EL (cell line): ENCODE results near the gene PGAP2.
A peak's percentile ranks its signal among the peaks of the same experiment; 100 is the strongest.
"Not testable (repeated sequence)": the region's sequence is repeated elsewhere in the genome, so short reads cannot be mapped to it uniquely, and the experiment has no call there.

ENCODE experiments used
- DNase-seq: peaks from one replicate; pipeline ENCODE4 v3.0.0-alpha.2; 2016

The PGAP2 gene

DNA sequence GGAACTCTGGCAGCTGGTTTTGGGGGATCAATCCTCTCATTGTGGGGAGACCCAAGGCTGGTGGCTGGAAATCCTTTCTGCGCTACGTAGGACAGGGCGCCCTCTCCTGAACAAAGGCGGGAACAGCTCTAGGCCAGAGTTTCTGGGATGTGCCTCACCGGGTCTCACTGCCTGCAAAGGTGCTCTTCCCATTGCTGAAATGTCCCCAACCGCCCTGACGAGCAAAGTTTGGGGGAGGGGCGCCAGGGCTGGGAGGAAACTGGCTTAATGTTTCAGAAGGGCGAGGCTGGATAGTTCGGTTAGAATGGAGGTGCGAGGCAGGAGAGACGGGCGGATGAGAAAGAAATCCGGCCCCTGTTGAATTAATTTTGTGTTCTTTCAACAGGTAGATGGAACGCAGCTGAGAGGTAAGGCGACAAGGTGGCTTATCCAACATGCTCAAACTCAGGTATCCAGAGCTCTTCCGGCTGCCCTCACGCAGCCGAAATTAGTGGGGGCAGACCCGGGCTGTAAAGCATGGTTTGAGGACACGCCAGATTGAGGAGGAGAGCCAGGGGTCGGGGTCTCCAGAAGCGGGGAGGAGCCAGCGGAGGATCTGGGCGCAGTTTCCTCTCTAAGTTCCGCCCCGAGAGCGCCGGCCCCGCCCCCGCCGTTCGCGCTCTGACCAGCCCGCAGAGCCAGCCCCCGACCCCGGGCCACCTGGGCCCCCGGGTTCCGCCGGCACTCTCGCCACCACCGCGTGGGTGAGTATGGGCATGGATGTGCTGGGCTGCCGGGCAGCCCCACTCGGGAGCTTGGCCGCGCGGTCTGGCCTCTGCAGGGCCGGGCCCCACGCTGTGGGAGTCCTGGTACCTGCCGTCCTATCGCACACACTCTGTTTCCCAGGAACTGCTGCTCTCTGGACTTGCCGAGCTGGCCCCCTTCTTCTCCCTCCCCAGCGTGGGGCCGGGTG is at the start of gene PGAP2:
Gene PGAP2, plus strand, starts transcription at position 652 of the 952 bp plus-strand sequence. CDS start 2,700 bp downstream, outside the sequence.
- DNase-seq = peak; percentile 60

DNA sequence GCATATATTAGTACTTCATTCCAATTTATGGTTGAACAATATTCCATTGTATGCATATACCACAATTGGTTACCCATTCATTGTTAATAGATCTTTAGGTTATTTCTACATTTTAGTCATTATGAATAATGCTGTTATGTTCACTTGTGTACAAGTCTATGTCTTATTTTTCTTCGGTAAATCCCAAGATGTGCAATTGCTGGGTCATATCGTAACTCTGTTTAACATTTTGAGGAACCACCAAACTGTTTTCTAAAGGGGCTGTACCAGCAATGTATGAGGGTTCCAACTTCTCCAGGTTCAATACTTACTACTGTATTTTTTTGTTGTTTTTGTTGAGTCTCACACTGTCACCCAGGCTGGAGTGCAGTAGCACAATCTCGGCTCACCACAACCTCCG is 44.1 kb upstream of the PGAP2 start:
- DNase-seq = no peak

DNA sequence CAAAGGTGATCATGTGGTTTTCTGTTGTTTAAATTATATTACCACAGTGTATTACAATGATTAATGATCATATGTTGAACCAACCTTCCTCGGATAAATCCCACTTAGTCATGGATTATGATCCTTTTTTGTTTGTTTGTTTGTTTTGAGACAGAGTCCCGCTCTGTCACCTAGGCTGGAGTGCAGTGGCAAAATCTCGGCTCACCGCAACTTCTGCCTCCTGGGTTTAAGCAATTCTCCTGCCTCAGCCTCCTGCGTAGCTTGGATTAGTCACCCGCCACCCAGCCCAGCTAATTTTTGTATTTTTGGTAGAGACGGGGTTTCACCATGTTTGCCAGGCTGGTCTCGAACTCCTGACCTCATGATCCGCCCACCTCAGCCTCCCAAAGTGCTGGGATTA is 41.5 kb upstream of the PGAP2 start:
- not testable (repeated sequence) for DNase-seq

DNA sequence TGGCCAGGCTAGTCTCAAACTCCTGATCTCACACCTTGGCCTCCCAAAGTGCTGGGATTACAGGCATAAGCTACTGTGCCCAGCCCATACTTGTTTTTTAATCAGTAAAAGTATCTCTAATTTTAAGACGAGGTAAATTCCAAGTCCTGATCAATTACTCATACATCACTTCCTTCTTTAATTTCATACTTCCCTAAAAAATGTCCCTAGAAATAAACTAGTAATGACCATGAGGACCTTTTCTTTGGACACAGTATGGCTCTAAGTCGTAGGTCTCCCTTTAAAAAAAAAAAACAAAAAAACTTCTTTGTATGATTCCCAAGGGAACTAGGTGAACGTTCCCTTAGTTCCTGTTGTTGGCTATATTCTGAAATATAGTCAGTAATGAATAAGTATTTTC is 40.8 kb upstream of the PGAP2 start:
- DNase-seq = no peak

DNA sequence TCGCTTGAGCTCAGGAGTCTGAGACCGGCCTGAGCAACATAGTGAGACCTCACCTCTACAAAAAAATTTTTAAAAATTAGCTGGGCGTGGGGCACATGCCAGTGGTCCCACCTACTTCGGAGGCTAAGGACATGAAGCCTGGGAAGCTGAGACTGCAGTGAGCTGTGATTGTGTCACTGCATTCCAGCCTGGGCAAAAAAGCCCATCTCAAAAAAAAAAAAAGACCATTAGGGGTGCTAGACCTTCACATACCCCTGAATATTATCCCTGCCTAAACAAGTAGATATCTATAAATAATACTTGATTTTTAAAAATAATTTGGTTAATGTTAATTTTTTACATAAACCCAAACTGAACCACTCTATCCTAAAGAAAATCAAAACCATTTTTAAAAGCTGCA is 35.2 kb upstream of the PGAP2 start:
- DNase-seq = no peak

DNA sequence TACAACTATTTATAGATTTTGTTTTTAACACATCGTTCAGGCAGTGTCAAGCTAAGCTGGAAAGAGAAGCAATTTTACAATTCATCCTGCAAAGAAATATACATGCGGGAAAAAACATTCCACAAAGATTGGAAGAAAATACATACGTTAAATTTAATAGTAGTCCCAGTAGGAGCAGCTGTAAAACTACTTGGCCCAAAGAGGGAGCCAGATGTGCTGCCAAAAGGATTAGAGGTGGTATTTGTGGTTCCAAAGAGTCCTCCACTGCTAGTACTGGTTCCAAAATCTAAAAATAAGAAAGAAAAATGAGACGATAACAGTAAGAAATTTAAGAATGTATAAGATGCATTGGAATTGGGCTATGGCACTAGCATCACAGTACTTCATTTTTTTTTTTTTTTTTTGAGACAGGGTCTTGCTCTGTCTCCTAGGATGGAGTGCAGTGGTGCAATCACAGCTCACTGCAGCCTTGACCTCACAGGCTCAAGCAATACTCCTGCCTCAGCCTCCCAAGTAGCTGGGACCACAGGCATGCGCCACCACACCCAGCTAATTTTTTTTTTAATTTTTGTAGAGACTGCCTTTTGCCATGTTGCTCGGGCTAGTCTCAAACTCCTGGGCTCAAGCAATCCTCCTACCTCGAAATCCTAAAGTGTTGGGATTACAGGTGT is 32.5 kb upstream of the PGAP2 start:
- DNase-seq = no peak

DNA sequence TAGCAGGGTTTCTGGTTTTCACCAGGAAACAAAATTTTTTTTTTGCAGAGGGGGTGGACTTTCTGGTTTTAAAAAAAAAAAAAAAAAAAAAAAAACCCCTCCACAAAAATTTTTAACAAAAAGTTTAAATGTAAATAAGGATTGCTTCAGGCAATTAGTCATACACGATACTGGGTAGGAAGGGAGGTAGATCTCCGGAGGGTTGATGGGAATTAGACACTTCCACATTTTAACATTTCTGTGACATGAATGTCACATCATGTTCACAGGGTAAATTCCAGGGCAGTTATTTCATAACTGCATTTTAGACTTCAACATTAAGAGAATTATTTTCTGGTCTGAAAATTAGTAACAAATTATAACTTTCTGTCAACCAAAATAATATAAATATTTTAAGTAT is 26.9 kb upstream of the PGAP2 start:
- DNase-seq = peak; percentile 70

DNA sequence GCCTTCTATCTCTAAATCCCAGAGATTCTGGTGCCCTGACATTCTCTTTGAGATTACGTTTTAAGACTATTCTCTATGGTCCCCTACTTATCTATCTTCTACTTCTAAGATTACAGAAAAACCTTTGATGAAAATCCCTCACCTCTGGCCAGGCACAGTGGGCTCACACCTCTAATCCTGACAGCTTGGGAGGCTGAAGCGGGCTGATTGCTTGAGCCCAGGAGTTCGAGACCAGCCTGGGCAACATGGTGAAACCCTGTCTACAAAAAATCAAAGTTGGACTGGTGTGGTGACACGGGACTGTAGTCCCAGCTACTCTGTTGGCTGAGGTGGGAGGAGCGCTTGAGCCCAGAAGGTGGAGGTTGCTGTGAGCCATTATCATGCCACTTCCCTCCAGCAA is 25.4 kb upstream of the PGAP2 start:
- DNase-seq = no peak

DNA sequence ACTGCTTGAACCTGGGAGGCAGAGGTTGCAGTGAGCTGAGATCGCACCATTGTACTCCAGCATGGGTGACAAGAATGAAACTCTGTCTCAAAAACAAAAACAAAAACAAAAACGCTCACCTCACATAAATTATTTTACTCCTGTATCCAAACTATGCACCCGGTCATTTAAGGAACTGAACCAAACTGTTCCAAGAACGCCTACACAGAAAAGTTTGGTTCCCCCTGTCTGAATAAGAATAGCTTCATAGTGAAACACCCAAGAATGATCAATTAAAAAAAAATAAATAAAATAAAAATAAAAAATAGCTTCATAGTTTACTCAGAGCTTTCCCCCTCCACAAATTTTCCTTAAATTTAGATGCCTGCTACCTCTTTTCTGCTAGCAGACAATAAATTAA is 24.7 kb upstream of the PGAP2 start:
- no peak for DNase-seq

DNA sequence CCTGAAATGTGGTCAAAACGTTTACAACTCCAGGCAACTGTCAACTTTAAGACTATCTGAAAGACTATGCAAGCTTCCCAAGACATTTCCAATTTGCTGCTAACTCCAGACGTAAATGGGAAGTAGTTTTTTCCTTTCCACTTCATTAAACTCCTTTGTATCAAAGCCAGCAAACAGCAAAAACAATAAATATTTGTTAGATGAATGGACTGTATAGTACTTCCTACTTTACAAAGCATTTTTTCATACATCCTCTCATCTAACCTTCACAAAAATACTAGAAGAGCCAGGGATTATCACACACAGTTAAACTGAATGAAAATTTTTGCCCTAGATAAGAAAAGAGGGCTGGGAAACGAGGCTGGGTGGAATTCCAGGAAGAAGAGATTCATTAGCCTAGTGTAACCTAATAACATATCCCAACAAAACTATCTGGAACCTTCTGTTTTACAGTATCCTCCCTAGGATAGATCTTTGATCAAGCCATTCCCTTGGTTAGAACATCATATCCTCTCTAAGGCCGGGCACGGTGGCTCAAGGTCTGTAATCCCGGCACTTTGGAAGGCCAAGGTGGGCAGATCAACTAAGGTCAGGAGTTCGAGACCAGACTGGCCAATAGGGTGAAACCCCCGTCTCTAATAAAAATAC is 21.5 kb upstream of the PGAP2 start:
- peak; percentile 22 for DNase-seq

DNA sequence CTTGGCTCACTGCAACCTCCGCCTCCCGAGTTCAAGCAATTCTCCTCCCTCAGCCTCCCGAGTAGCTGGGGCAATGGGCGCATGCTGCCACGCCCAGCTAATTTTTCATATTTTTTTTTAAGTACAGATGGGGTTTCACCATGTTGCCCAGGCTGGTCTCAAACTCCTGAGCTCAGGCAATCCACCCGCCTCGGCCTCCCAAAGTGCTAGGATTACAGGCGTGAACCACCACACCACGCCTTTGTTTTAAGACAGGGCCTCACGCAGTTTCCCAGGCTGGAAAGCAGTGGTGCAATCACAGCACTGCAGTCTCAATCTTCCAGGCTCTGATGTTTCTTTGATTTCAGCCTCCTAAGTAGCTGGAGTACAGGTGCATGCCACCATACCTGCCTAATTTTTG is 14.0 kb upstream of the PGAP2 start:
- DNase-seq = not testable (repeated sequence)

DNA sequence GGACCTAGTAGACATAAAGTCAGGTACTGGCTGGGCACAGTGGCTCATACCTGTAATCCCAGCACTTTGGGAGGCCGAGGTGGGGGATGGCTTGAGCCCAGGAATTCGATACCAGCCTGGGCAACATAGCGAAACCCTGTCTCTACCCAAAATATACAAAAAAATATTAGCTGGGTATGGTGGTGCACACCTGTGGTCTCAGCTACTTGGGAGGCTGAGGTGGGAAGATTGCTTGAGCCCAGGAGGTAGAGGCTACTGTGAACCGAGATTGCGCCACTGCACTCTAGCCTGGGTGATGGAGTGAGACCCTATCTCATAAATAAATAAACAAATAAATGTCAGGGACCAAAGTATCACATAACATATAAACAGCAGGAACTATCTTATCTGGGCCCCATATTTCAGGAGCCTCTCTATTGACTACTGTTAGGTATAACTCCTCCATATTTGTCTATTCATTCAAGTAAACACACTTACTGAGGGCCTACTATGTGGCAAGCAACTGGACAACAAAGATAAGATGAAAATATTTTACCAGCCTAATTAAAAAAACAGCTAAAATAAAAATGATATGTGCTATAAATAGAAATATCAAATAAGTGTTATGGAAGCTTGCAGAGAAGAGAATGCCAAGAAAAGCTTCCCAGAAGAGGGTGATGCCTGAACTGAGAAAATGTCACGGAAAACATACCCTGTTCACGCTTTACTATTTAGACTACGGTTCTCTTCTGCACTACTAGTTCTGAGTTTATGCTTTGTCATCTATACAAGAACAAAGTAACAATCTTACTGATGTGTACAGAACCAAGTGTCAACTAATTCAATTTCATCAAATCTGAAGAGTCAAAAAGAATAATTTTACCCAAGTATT is 13.0 kb upstream of the PGAP2 start:
- DNase-seq = no peak

DNA sequence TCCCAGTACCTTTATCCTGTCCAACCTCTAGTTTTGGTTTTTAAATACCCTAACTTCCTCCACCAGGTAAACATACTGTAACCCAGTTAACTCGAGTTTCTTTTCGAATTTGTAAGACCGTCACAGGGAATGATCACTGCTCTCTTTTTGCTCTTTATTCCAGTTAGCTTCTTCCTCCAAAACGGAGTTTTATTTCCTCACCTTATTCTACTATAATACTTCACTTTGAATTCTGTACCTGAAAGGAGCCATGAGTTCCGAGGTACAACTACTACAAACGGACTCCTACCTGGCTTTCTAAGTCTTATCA is 12.4 kb upstream of the PGAP2 start:
- no peak for DNase-seq

DNA sequence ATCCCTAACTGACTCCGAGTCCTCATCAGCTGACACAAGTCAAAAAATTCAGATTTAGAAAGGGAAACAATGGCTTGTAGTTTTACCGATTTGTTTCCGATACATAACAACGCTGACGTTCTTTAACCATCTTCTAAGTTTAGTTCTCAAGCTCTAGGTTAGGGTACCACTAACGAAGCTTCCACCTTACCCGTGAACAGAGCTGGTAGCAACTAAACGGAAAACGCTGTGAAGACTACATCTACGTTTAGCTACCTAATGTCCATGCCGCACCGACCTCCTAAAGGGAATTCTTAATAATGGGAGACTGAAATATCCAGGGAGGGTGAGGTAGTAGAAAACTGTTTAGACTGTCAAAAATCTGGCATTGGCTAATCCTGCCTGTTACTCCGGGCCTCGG is 12.0 kb upstream of the PGAP2 start:
- DNase-seq = no peak

DNA sequence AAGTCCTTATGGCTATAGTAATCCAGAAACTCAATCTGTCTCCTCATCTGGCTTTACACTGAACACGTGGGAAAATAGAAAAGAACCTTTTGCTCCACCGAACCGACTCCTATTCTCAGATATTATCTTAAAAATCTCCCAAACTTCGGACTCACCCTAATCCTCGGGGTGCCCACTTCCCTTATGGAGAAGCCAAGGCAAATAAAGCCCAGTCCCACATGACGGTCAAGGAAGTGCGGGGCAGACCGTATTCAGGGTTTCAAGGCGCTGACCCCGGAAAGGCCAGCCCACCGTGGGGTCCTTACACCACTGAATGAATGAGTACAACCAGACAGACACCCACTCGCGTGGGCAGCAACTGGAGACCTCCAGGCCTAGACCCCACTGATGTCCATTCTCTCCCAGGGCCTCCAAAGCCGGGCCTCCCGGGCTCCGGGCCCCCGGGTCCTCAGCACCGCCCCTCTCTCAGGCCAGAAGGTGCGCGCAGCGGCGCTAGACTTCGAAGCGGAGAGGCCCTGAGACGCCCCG is 11.5 kb upstream of the PGAP2 start:
- DNase-seq = no peak

DNA sequence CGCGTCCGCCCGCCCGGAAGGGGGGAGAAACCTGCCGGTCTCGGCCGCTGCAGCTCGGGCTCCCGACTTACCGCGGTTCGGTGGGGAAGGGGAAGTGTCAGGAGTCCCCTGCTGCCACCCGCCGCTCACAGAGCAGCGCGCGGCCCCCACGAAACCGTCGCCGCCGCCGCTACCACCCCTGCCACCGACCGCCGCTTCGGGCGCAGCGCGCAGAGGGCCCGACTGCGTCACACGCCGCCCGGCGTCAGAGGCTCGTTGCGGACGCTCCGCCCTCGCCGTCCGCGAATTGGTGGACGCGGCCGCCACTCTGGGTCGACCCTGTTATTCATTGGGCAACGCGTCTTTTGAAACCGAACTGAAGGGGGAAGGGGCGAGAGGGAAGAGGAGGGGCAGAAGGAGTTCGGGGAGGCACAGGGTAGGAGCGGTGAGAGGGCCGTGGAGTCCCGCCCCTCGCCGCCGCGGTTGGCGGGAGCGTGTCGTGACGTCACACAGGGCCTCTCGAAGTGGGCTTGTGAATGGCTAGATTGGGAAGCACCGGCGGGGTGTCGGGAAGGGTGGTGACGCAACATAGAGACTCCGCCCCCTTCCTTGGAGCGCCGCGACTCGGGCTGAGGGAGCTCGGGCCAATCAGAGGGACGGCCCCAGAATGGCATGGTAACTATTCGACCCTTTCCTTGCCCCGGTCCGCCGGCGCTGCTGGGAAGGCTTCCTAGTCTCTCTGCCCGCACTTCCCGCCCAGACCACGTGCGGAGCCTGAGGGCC is 10.8 kb upstream of the PGAP2 start, which contains the start of gene NUP98:
Gene NUP98, minus strand, starts transcription at position 226 of the 762 bp plus-strand sequence. CDS start 15,437 bp downstream, outside the sequence.
- peak; percentile 100 for DNase-seq

DNA sequence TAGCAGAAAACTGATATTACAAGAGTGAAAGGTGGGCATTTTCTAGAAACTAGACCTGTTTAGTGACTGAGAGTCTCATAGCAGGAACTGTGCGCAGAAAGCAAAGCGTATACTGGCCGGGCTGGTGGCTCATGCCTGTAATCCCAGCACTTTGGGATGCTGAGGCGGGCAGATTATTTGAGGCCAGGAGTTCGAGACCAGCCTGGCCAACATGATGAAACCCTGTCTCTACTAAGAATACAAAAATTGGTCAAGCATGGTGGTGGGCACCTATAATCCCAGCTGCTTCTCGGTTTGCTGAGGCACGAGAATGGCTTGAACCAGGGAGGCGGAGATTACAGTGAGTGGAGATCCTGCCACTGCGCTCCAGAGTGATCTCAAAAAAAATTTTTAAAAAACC is 9.2 kb upstream of the PGAP2 start:
- DNase-seq = no peak

DNA sequence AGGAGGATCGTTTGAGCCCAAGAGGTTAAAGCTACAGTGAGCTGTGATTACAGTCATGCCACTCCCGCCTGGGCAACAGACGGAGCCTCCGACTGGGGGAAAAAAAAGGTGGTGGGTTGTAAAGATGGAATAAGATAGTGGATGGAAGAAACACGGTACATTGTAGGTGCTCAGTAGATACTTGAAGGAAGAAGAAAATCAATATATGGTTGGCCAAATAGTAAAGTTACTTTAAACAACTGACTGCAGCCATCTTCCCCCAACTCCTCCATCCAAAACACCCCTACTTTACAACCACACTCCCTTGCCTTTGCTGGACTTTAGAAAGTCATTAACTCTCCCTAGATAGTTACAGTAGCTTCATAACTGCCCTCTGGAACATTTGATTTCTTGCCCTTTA is 8.5 kb upstream of the PGAP2 start:
- DNase-seq = no peak

DNA sequence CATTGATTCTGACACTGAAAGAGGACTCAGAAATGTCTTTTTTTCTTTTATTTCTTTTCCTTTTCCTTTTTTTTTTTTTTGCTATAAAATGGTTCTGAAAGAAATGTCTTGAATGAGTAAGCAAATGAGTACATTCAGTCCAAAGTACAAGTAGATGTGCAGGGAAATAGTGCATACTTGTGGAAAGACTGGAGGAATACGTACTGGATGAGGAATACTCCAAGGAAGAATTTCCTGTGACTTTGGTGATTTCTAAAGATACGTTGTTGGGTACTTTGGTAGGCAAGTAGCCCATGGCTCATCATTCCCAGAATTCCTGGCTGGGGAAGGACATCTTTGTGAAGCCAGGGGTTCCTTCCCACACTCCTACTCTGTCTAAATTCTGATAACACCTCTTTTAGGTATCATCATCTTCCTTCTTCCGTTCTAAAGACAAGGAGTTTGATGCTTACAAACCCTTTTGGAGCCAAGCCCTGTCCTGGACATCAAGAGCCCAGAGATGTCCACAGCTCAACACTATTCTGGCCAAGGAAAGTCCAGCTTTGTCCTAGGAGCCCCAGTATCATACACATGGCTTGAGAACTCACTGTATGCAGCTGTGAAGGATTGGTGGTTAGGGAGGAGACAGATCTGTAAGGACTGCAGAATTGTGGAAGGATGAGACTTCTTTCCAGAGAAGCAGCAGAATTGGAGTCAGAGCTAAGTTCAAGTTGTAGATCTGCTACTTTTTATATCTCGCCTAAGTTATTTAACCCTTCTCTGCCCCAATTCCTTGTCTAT is 6.2 kb upstream of the PGAP2 start:
- DNase-seq = peak; percentile 56

DNA sequence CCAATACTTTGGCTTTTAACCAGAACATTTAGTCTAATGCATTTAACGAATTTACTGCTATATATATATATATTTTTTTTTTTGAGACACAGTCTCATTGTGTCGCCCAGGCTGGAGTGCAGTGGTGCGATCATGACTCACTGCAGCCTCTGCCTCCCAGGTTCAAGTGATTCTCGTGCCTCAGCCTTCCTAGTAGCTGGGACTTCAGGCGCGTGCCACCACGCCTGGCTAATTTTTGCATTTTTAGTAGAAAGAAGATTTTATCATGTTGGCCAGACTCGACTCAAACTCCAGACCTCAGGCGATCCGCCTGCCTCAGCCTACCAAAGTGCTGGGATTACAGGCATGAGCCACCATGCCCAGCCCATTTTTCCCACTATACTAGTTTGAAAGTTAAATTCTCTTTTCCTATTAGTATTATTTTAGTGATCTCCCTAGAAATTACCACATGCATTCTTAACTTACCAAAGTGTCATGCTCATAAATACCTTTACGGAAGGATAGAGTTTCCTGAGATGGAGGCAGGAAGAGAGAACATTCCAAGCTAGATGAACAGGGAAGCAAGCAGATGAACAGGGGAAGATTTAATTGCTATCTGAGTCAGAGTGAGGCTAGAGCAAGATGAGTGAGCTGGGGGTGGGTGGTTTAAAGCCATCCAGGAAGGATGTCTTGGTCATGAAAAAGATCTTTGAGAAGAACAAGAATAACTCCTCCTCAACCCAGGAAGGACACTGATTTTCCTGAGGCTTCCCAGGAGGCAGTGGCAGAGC is 4.4 kb upstream of the PGAP2 start:
- peak; percentile 85 for DNase-seq
